Suprapubic skin (tissue), 4 donors: ENCODE results near the gene ZNF362. TPM values are rescaled to one million over a fixed set of nuclear protein-coding genes. Genes with fewer than 3 reads are reported as not detected.
A peak's percentile ranks its signal among the peaks of the same experiment; 100 is the strongest.

Experiments used
- DNase-seq, 2 donors: peaks; one replicate each; pipeline ENCODE4 v3.0.0-alpha.2; 2019; ENCODE audit warnings: low spot score in 2 of 2
- H3K27ac ChIP-seq: fragments of 200-600 bp; sonication (generic); one replicate; pipeline ENCODE4 v1.5.1; 2019
- H3K27me3 ChIP-seq: fragments of 200-600 bp; sonication (generic); one replicate; pipeline ENCODE4 v1.5.1; 2019
- H3K36me3 ChIP-seq: fragments of 200-600 bp; sonication (generic); one replicate; pipeline ENCODE4 v1.5.1; 2019
- H3K4me1 ChIP-seq: fragments of 200-600 bp; sonication (generic); one replicate; pipeline ENCODE4 v1.5.1; 2019
- H3K4me3 ChIP-seq: fragments of 200-600 bp; sonication (generic); one replicate; pipeline ENCODE4 v1.5.1; 2019; ENCODE audit warnings: mild to moderate bottlenecking
- H3K9me3 ChIP-seq: fragments of 200-600 bp; sonication (generic); one replicate; pipeline ENCODE4 v1.5.1; 2019
- EP300 ChIP-seq: sonication (generic); formaldehyde crosslinking; IDR thresholded peaks from one replicate; pipeline ENCODE4 v1.6.1; 2017; ENCODE audit warnings: antibody characterized with exemption
- POLR2A ChIP-seq, 2 donors: fragments of 450-650 bp; IDR thresholded peaks; one replicate each; pipeline ENCODE4 v1.6.1; 2017; ENCODE audit warnings: antibody characterized with exemption in 2 of 2, mild to moderate bottlenecking in 2 of 2, moderate library complexity in 2 of 2
- POLR2AphosphoS5 ChIP-seq, 3 donors: sonication (generic); formaldehyde crosslinking; IDR thresholded peaks; one replicate each; pipeline ENCODE4 v1.6.1; 2017; ENCODE audit warnings: antibody characterized with exemption in 3 of 3
- WGBS: methylation state at CpG from one replicate; pipeline ENCODE4 v1.1.5; 2018; 5-methylcytosine and 5-hydroxymethylcytosine counted together
- total RNA-seq, 4 donors: library from RNA; depleted of rRNA; stranded (reverse); fragments of >200 nt; gene quantifications; one replicate each; pipeline ENCODE4 v1.1.0, GENCODE V29; 2016
- TF ChIP-seq, protein P1 (sequence below), 2 donors: fragments of 200-600 bp in 1 of 2; fragments of 450-650 bp in 1 of 2; sonication (generic) in 1 of 2; IDR thresholded peaks; one replicate each; pipeline ENCODE4 v1.5.1; 2016 to 2019; ENCODE audit warnings: antibody characterized with exemption in 2 of 2, mild to moderate bottlenecking in 1 of 2, moderate library complexity in 1 of 2

ZNF362 gene
- total RNA-seq, 4 donors from 2014 or later: 18.7 to 23.9 (median 21.9) TPM

DNA sequence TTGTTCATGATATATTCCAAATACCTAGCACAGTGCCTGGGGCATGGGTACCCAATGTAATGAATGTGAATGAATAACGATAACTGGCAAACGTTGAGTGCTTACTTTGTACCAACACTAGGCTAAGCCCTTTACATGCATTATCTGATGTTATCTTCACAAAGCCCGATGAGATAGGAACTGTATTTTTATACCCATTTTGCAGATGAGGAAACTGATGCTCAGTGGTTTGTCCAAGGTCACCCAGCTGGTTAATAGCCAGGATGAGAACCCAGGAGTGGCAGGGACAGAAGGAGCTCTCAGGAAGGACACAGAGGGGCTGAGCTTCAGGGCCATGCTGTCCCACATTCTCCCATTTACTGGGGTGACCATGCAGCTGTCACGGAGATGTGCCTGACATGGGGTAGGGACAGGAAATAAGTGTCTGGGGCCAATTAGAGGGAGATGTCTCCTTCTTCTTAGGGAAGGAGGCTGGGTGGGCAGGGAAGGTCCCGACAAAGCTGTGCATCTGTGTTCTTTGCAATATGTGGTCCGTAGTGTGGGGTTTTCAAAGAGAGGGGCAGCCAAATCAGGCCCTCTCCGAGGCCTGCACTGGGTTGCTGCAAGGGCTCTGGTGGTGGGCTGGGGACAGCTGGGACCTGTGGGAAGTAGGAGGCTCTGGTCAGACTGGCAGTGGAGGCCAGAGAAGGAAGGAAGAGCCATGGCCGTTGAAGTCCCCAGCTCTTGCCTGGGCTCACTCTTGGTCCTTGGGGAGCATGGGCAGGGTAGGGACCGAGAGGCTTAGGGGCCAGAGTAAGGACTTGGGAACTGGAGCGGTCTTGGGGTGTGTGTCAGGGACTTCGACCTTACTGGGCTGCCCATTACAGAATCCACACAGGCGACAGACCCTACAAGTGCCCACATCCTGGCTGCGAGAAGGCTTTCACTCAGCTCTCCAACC is 38.0 kb downstream of the ZNF362 start:
- peaks cover 28% of the 10 kb centered on the region for H3K36me3 ChIP-seq
- no peak overlapping the region for H3K4me3 ChIP-seq
- TF ChIP-seq EP300 (no peak), POLR2AphosphoS5 (IDR thresholded peaks at IDR 0.05) (no peak)
- peak in 1 of 2 donors; percentile 55 for DNase-seq
- WGBS: 73% methylated on average over 13 of the region's 13 CpGs
- no peaks in the 10 kb centered on the region for H3K27me3 ChIP-seq
- no peaks in the 10 kb centered on the region for H3K9me3 ChIP-seq
- H3K27ac ChIP-seq: no peak overlapping the region
- H3K4me1 ChIP-seq: peaks cover 13% of the 10 kb centered on the region

DNA sequence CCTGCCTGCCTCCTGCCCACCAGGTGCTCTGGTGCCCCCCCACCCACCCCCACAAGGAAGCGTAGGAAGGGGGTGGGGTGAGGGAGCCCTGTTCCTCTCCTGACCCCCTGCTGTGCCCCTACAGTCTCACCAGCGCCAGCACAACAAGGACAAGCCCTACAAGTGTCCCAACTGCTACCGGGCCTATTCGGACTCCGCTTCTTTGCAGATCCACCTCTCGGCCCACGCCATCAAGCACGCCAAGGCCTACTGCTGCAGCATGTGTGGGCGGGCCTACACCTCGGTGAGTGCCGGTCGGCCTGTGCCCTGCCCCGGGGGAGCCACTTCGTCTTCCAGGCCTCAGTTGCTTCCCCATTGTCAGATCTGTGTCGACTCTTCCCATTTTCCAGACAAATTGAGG is 38.7 kb downstream of the ZNF362 start:
- no peak overlapping the region for H3K4me3 ChIP-seq
- H3K27ac ChIP-seq: peak overlapping the region; percentile 35
- WGBS: 77% methylated on average over 11 of the region's 15 CpGs
- DNase-seq: peak in 1 of 2 donors; percentile 72
- no peak for TF ChIP-seq POLR2AphosphoS5 (IDR thresholded peaks at IDR 0.05)
- TF ChIP-seq POLR2A (IDR thresholded peaks at IDR 0.05): no peak
- TF ChIP-seq EP300: no peak
- TF ChIP-seq, protein P1, sequence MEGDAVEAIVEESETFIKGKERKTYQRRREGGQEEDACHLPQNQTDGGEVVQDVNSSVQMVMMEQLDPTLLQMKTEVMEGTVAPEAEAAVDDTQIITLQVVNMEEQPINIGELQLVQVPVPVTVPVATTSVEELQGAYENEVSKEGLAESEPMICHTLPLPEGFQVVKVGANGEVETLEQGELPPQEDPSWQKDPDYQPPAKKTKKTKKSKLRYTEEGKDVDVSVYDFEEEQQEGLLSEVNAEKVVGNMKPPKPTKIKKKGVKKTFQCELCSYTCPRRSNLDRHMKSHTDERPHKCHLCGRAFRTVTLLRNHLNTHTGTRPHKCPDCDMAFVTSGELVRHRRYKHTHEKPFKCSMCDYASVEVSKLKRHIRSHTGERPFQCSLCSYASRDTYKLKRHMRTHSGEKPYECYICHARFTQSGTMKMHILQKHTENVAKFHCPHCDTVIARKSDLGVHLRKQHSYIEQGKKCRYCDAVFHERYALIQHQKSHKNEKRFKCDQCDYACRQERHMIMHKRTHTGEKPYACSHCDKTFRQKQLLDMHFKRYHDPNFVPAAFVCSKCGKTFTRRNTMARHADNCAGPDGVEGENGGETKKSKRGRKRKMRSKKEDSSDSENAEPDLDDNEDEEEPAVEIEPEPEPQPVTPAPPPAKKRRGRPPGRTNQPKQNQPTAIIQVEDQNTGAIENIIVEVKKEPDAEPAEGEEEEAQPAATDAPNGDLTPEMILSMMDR (IDR thresholded peaks at IDR 0.05): no peak
- peaks cover 29% of the 10 kb centered on the region for H3K36me3 ChIP-seq
- H3K9me3 ChIP-seq: no peaks in the 10 kb centered on the region
- peaks cover 13% of the 10 kb centered on the region for H3K4me1 ChIP-seq
- H3K27me3 ChIP-seq: no peaks in the 10 kb centered on the region

DNA sequence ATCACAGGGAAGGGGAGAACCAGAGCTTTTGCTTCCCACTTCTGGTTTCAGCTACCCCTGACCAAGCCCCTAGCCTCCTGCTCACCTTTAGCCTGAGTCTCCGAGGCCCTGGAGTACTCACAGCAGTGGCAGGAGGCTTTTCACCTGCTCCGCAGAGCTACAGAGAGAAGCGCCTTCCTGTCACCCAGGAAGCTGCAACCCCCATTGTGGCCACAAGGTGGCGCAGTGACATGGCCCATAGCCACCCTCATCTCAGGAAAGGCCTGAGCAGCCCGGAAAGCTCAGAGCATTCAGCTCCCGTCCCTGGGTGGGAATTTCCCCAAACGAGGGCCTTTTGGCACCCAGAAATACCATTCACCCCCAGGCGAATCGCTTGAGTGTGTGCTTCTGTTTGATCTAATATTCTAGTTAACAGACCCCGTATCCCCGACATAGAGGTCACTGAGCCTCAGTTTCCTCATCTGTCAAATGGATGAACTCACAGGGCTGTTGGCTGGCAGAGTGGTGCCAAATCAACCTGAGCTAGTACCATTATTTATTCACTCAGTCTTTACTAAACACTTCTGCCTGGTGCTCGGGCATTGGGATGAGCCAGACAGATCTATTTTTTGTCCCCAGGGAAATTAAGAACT is 39.3 kb downstream of the ZNF362 start:
- Histone ChIP-seq H3K4me3 (no peak overlapping the region), H3K27me3 (no peaks in the 10 kb centered on the region), H3K27ac (peak overlapping the region; percentile 35), H3K9me3 (no peaks in the 10 kb centered on the region), H3K4me1 (peaks cover 16% of the 10 kb centered on the region), H3K36me3 (peaks cover 29% of the 10 kb centered on the region)
- DNase-seq: peak; percentile 90 to 91
- TF ChIP-seq, protein P1 (IDR thresholded peaks at IDR 0.05): peak; percentile 97
- TF ChIP-seq POLR2AphosphoS5 (IDR thresholded peaks at IDR 0.05) (peak in 1 of 3 donors; percentile 42), EP300 (no peak)
- WGBS: 50% methylated on average over 6 of the region's 12 CpGs

DNA sequence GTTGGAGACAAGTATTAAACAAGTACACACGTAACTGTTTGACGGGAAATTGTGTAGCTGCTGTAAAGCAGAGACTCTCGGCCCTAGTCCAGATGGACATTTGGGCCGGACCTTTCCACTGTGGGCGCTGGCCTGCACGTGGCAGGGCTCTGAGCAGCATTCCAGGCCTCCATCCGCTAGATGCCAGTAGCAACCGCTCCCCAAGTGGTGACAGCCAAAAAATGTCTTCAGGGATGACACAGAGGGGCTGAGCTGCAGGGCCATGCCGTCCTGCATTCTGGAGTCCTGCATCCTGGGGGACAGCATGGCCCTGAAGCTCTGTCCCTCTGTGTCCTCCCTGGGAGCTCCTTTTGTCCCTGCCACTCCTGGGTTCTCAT is 39.8 kb downstream of the ZNF362 start:
- Histone ChIP-seq H3K27ac (no peak overlapping the region), H3K27me3 (no peaks in the 10 kb centered on the region), H3K4me3 (no peak overlapping the region), H3K36me3 (peaks cover 29% of the 10 kb centered on the region), H3K9me3 (no peaks in the 10 kb centered on the region), H3K4me1 (peaks cover 16% of the 10 kb centered on the region)
- TF ChIP-seq, protein P1 (IDR thresholded peaks at IDR 0.05): no peak
- TF ChIP-seq POLR2A (IDR thresholded peaks at IDR 0.05): no peak
- TF ChIP-seq POLR2AphosphoS5 (IDR thresholded peaks at IDR 0.05): no peak
- no peak for TF ChIP-seq EP300
- DNase-seq: peak in 1 of 2 donors; percentile 78
- 35% methylated on average over 6 of the region's 9 CpGs for WGBS

DNA sequence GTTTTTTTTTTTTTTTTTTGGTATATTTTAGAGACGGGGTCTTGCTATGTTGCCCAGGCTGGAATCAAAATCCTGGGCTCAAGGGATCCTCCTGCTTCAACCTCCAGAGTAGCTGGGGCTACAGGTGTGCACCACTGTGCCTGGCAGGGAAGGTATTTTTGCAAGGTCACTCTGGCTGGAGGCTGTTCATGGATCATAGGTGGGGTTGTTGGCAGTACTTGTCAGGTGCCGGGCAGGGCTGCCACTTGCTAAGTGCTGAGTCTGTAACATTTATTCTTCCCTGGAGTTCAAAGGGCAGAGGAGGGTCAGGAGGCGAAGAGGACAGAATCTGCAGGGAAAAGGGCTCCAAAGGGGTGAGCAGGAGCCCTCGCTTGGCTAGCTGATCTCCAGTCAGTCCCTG is 40.5 kb downstream of the ZNF362 start:
- Histone ChIP-seq H3K27me3 (no peaks in the 10 kb centered on the region), H3K36me3 (peaks cover 29% of the 10 kb centered on the region), H3K4me1 (peaks cover 16% of the 10 kb centered on the region), H3K9me3 (no peaks in the 10 kb centered on the region), H3K4me3 (no peak overlapping the region), H3K27ac (no peak overlapping the region)
- peak; percentile 21 to 60 for DNase-seq
- WGBS: 82% methylated on average over 4 of the region's 4 CpGs
- TF ChIP-seq, protein P1 (IDR thresholded peaks at IDR 0.05): no peak
- TF ChIP-seq POLR2A (IDR thresholded peaks at IDR 0.05) (no peak), POLR2AphosphoS5 (IDR thresholded peaks at IDR 0.05) (no peak), EP300 (no peak)
